ENCODE measurements around the gene PFKP.

DNA sequence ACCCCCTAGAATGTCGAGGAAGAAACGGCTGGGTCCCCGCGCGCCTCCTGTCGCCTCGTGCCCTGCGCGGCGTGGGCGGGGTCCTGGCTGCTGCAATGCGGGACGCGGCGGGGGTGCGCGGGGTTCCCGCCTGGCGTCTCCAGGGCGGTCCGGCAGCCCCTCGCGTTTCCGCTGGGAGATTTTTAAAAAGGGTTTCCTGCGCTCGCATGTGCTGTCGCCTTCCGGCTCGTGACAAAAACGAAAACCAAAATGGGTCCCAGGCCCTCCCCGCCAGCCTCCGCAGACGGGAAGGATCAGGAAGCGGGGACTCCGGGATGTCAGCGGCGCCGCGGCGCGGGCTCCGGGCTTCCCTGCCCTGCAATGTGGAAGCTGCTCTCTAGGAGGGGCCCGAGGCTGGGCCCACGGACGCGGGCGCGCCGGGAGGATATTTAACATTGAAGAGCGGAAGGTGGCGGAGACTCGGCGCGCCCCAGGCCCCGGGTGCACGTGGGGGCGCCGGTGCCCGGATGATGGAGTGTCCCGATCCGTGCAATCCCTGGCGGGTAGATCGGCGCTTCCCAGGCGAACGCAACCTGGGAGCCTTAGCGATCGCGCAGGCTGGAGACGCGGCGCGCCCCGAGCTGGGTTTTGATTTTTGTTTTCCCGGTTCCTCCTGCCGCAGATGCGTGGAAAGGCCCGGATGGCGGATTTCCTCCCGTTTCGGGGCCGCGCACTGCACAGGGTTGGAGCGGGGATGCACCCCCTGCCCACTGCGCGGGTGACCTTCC, 1.0 kb downstream of the PFKP start:
- TF ChIP-seq, protein P1, sequence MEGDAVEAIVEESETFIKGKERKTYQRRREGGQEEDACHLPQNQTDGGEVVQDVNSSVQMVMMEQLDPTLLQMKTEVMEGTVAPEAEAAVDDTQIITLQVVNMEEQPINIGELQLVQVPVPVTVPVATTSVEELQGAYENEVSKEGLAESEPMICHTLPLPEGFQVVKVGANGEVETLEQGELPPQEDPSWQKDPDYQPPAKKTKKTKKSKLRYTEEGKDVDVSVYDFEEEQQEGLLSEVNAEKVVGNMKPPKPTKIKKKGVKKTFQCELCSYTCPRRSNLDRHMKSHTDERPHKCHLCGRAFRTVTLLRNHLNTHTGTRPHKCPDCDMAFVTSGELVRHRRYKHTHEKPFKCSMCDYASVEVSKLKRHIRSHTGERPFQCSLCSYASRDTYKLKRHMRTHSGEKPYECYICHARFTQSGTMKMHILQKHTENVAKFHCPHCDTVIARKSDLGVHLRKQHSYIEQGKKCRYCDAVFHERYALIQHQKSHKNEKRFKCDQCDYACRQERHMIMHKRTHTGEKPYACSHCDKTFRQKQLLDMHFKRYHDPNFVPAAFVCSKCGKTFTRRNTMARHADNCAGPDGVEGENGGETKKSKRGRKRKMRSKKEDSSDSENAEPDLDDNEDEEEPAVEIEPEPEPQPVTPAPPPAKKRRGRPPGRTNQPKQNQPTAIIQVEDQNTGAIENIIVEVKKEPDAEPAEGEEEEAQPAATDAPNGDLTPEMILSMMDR (IDR thresholded peaks at IDR 0.05), result peak; percentile 6
- TF ChIP-seq EZH2phosphoT487 (IDR thresholded peaks at IDR 0.05), result peak; percentile 21
- TF ChIP-seq EZH2 (IDR thresholded peaks at IDR 0.05), result no peak

All from neural progenitor cell (in vitro differentiated cells).